Caco-2 (cell line): ENCODE data around the gene ADCY6. TPM values are rescaled to one million over a fixed set of nuclear protein-coding genes. Genes with fewer than 3 reads are reported as not detected.

Experiments
- BruUV-seq: library from RNA; stranded (reverse); fragments of 400-500 nt; replicated peaks from 2 replicates; lab custom pipeline; 2021; lab: Mats Ljungman, UMichigan
- CTCF ChIA-PET: fragments of 300-600 bp; sonication (Branson Sonifier 250); formaldehyde crosslinking; loops from one replicate; lab custom pipeline; 2022; ENCODE audit warnings: antibody characterized with exemption; lab: Charles Lee
- POLR2A ChIA-PET: fragments of 300-600 bp; sonication (Branson Sonifier 250); formaldehyde crosslinking; loops from one replicate; lab custom pipeline; 2022; ENCODE audit warnings: antibody characterized with exemption; lab: Charles Lee
- DNase-seq, 2 experiments: peaks; one replicate each; pipeline versions ENCODE4 v3.0.0 to v3.0.0-alpha.2; 2020 to 2022
- H3K27me3 ChIP-seq: replicated peaks from 2 replicates; pipeline ENCODE4 v1.6.0; 2011; ENCODE audit warnings: low read length; ENCODE audit not compliant: control insufficient read depth, insufficient read depth
- H3K36me3 ChIP-seq: 2 replicates; pipeline ENCODE4 v1.5.1; 2011; ENCODE audit warnings: low read length; ENCODE audit not compliant: control insufficient read depth, insufficient read depth
- H3K4me1 ChIP-seq: fragments of 250-450 bp; sonication (Bioruptor Pico); 2 replicates; pipeline ENCODE4 v1.5.1; 2020; ENCODE audit warnings: mild to moderate bottlenecking
- H3K4me3 ChIP-seq: 2 replicates; pipeline ENCODE4 v1.5.1; 2011; ENCODE audit warnings: low read depth, mild to moderate bottlenecking, control low read depth, low read length
- H3K9me3 ChIP-seq: fragments of 250-450 bp; sonication (Bioruptor Pico); 2 replicates; pipeline ENCODE4 v1.5.1; 2020; ENCODE audit warnings: mild to moderate bottlenecking, moderate library complexity
- H3K27ac Mint-ChIP-seq: one replicate; pipeline ENCODE4 v1.8.0; 2022; ENCODE audit warnings: mixed read lengths; ENCODE audit not compliant: unreplicated experiment
- H3K27me3 Mint-ChIP-seq: one replicate; pipeline ENCODE4 v1.8.0; 2022; ENCODE audit warnings: mixed read lengths; ENCODE audit not compliant: insufficient read depth, unreplicated experiment
- H3K36me3 Mint-ChIP-seq: one replicate; pipeline ENCODE4 v1.8.0; 2022; ENCODE audit warnings: mild to moderate bottlenecking, mixed read lengths; ENCODE audit not compliant: insufficient read depth, unreplicated experiment
- H3K4me1 Mint-ChIP-seq: one replicate; pipeline ENCODE4 v1.8.0; 2022; ENCODE audit warnings: low read depth, mixed read lengths; ENCODE audit not compliant: unreplicated experiment
- H3K4me3 Mint-ChIP-seq: one replicate; pipeline ENCODE4 v1.8.0; 2022; ENCODE audit warnings: mild to moderate bottlenecking, moderate library complexity, mixed read lengths; ENCODE audit not compliant: unreplicated experiment
- H3K9me3 Mint-ChIP-seq: one replicate; pipeline ENCODE4 v1.8.0; 2022; ENCODE audit warnings: mixed read lengths; ENCODE audit not compliant: unreplicated experiment
- intact Hi-C: fragments of 100-400 bp; cut with micrococcal nuclease; formaldehyde crosslinking; loops from one replicate; pipeline ENCODE4 v1.10.0; 2022; ENCODE audit not compliant: unreplicated experiment
- total RNA-seq: library from RNA; stranded (reverse); gene quantifications from 2 replicates; pipeline ENCODE4 v1.2.3, GENCODE V29; 2022
- TF ChIP-seq, protein P1 (sequence below), 2 experiments: fragments of 200-600 bp in 1 of 2; IDR thresholded peaks; 1 replicate in 1 of 2; 2 replicates in 1 of 2; pipeline versions ENCODE4 v1.5.1 to v1.8.0; 2011 to 2022; ENCODE audit warnings: antibody characterized with exemption in 1 of 2, control low read depth in 1 of 2, inconsistent platforms in 1 of 2, low read depth in 1 of 2, low read length in 1 of 2, mild to moderate bottlenecking in 1 of 2, moderate library complexity in 1 of 2; ENCODE audit not compliant: insufficient read depth in 1 of 2, severe bottlenecking in 1 of 2, unreplicated experiment in 1 of 2

Gene ADCY6
- total RNA-seq, 1 experiment from 2014 or later: 89.8 TPM

GRCh38 chr12:48782457-48783395 lies 6.2 kb downstream of the ADCY6 start:
- Mint-ChIP-seq H3K4me3 (no peak overlapping the region), H3K4me1 (peaks cover 17% of the 10 kb centered on the region), H3K9me3 (no peaks in the 10 kb centered on the region), H3K27ac (no peak overlapping the region), H3K36me3 (peaks cover 62% of the 10 kb centered on the region), H3K27me3 (no peaks in the 10 kb centered on the region)
- Histone ChIP-seq H3K9me3 (no peaks in the 10 kb centered on the region), H3K36me3 (peaks cover 5% of the 10 kb centered on the region), H3K4me1 (peaks cover 17% of the 10 kb centered on the region), H3K27me3 (no peaks in the 10 kb centered on the region), H3K4me3 (no peak overlapping the region)
- TF ChIP-seq, protein P1, sequence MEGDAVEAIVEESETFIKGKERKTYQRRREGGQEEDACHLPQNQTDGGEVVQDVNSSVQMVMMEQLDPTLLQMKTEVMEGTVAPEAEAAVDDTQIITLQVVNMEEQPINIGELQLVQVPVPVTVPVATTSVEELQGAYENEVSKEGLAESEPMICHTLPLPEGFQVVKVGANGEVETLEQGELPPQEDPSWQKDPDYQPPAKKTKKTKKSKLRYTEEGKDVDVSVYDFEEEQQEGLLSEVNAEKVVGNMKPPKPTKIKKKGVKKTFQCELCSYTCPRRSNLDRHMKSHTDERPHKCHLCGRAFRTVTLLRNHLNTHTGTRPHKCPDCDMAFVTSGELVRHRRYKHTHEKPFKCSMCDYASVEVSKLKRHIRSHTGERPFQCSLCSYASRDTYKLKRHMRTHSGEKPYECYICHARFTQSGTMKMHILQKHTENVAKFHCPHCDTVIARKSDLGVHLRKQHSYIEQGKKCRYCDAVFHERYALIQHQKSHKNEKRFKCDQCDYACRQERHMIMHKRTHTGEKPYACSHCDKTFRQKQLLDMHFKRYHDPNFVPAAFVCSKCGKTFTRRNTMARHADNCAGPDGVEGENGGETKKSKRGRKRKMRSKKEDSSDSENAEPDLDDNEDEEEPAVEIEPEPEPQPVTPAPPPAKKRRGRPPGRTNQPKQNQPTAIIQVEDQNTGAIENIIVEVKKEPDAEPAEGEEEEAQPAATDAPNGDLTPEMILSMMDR (IDR thresholded peaks at IDR 0.05; ENCODE audit: insufficient read depth in 1 of 2, low read depth in 1 of 2, low read length in 1 of 2, severe bottlenecking in 1 of 2, unreplicated experiment in 1 of 2): no peak
- no TSS peak for BruUV-seq
- POLR2A ChIA-PET: no interaction called here
- intact Hi-C loops: no loop called here
- no peak for DNase-seq
- CTCF ChIA-PET: interaction anchor here (0.5 to 1.4 kb wide), 2 partner anchors 28 to 32 kb away, joined by 3 to 4 read pairs; no protein-coding TSS in a partner anchor

GRCh38 chr12:48781750-48782456 lies 7.0 kb downstream of the ADCY6 start:
- Mint-ChIP-seq H3K27me3 (no peaks in the 10 kb centered on the region), H3K4me3 (no peak overlapping the region), H3K36me3 (peaks cover 68% of the 10 kb centered on the region), H3K4me1 (peaks cover 10% of the 10 kb centered on the region), H3K27ac (no peak overlapping the region), H3K9me3 (no peaks in the 10 kb centered on the region)
- no peaks in the 10 kb centered on the region for H3K27me3 ChIP-seq
- POLR2A ChIA-PET: no interaction called here
- H3K9me3 ChIP-seq: no peaks in the 10 kb centered on the region
- no peak for DNase-seq
- CTCF ChIA-PET: interaction anchor here (1.4 kb wide), 1 partner anchor 33 kb away, joined by 4 read pairs; no protein-coding TSS in a partner anchor
- no peak overlapping the region for H3K4me3 ChIP-seq
- peaks cover 5% of the 10 kb centered on the region for H3K36me3 ChIP-seq
- intact Hi-C loops: no loop called here
- BruUV-seq: no TSS peak
- TF ChIP-seq, protein P1 (IDR thresholded peaks at IDR 0.05; ENCODE audit: insufficient read depth in 1 of 2, low read depth in 1 of 2, low read length in 1 of 2, severe bottlenecking in 1 of 2, unreplicated experiment in 1 of 2): no peak
- peaks cover 9% of the 10 kb centered on the region; the same call in 1 of the 2 replicates for H3K4me1 ChIP-seq

DNA sequence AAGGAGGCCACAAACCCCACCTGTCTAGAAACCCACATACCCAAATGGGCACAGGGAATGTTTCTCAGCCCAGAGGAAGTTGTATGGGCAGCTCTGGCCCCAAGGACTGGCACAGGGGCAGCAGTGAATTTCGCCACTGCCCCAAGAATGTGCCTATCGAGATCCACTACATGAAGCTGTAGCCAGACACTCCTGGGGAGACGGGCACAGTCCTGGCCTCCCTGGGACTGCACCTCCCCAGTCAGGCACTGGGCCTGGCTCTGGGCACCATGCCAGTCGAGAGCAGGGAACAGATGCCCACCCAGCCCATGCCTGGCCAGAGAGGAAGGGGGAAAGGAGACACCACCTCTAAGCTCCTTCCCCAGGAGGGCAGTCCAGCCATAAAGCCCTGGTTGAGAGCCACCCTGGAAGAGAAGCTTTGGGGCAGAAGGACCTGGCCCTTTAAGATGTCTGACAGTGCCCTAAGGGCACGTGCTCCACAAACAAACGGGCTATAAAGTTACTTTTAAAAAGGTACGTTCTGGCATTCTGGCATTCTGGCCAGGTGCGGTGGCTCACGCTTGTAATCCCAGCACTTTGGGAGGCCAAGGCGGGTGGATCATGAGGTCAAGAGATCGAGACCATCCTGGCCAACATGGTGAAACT lies 8.4 kb downstream of the ADCY6 start:
- Mint-ChIP-seq H3K4me1 (peaks cover 10% of the 10 kb centered on the region), H3K27me3 (no peaks in the 10 kb centered on the region), H3K27ac (no peak overlapping the region), H3K36me3 (peaks cover 73% of the 10 kb centered on the region), H3K9me3 (no peaks in the 10 kb centered on the region), H3K4me3 (no peak overlapping the region)
- TF ChIP-seq, protein P1 (IDR thresholded peaks at IDR 0.05; ENCODE audit: insufficient read depth in 1 of 2, low read depth in 1 of 2, low read length in 1 of 2, severe bottlenecking in 1 of 2, unreplicated experiment in 1 of 2): no peak
- intact Hi-C loops: no loop called here
- CTCF ChIA-PET: no interaction called here
- POLR2A ChIA-PET: no interaction called here
- no peak for DNase-seq
- Histone ChIP-seq H3K4me3 (no peak overlapping the region), H3K9me3 (no peaks in the 10 kb centered on the region), H3K36me3 (peaks cover 5% of the 10 kb centered on the region), H3K27me3 (no peaks in the 10 kb centered on the region), H3K4me1 (0 out of 2 replicates have a peak, but pooled peaks cover 4% of the 10 kb centered on the region)
- no TSS peak for BruUV-seq
